Neutrophil (primary cell): Measurements from ENCODE around the gene ABLIM1.

Source experiments
- H3K27ac ChIP-seq: fragments of 200-600 bp; sonication (generic); 2 replicates; pipeline ENCODE4 v1.5.1; 2016; ENCODE audit warnings: mild to moderate bottlenecking, moderate library complexity
- H3K27me3 ChIP-seq: fragments of 200-600 bp; sonication (generic); 2 replicates; pipeline ENCODE4 v1.6.0; 2016; ENCODE audit warnings: mild to moderate bottlenecking
- H3K36me3 ChIP-seq: fragments of 200-600 bp; sonication (generic); 2 replicates; pipeline ENCODE4 v1.5.1; 2017
- H3K4me1 ChIP-seq, 2 experiments: fragments of 200-600 bp in 1 of 2; sonication (generic) in 1 of 2; 1 replicate in 1 of 2; 2 replicates in 1 of 2; pipeline versions ENCODE4 v1.5.1 to v1.6.1; 2013 to 2016; ENCODE audit warnings: low read depth in 1 of 2, low read length in 1 of 2, mild to moderate bottlenecking in 1 of 2, moderate library complexity in 1 of 2; ENCODE audit not compliant: control insufficient read depth in 1 of 2, insufficient read depth in 1 of 2
- H3K4me3 ChIP-seq, 2 experiments: fragments of 200-600 bp in 1 of 2; sonication (generic) in 1 of 2; 1 replicate in 1 of 2; 2 replicates in 1 of 2; pipeline ENCODE4 v1.5.1; 2013 to 2016; ENCODE audit warnings: low read depth in 1 of 2, low read length in 1 of 2, mild to moderate bottlenecking in 1 of 2, moderate library complexity in 1 of 2
- H3K9me3 ChIP-seq: fragments of 200-600 bp; sonication (generic); 2 replicates; pipeline ENCODE4 v1.5.1; 2016
- CTCF ChIP-seq: fragments of 200-600 bp; sonication (generic); IDR thresholded peaks from 2 replicates; pipeline ENCODE4 v1.5.1; 2016; ENCODE audit warnings: antibody characterized with exemption

The ABLIM1 gene

GRCh38 chr10:114647545-114648138 is 10.4 kb downstream of the ABLIM1 start:
- H3K4me3 ChIP-seq, result no peak overlapping the region
- H3K36me3 ChIP-seq, result no peaks in the 10 kb centered on the region
- peaks cover 0 to 4% of the 10 kb centered on the region in 2 experiments for H3K4me1 ChIP-seq
- H3K27ac ChIP-seq, result no peak overlapping the region
- H3K27me3 ChIP-seq, result no peaks in the 10 kb centered on the region
- no peak for TF ChIP-seq CTCF
- H3K9me3 ChIP-seq, result no peaks in the 10 kb centered on the region

GRCh38 chr10:114646426-114646825 is 11.6 kb downstream of the ABLIM1 start:
- Histone ChIP-seq H3K9me3 (no peaks in the 10 kb centered on the region), H3K27me3 (no peaks in the 10 kb centered on the region), H3K4me3 (no peak overlapping the region), H3K36me3 (no peaks in the 10 kb centered on the region), H3K4me1 (peaks cover 0 to 4% of the 10 kb centered on the region in 2 experiments), H3K27ac (no peak overlapping the region)
- no peak for TF ChIP-seq CTCF

- H3K27ac ChIP-seq, result no peak overlapping the region
- no peak overlapping the region for H3K4me3 ChIP-seq
- H3K4me1 ChIP-seq, result peaks cover 0 to 4% of the 10 kb centered on the region in 2 experiments
- no peak for TF ChIP-seq CTCF
- no peaks in the 10 kb centered on the region for H3K27me3 ChIP-seq
- H3K9me3 ChIP-seq, result no peaks in the 10 kb centered on the region
- no peaks in the 10 kb centered on the region for H3K36me3 ChIP-seq
These were observed 12.4 kb downstream of the ABLIM1 start for GRCh38 chr10:114645706-114646105.

GRCh38 chr10:114643158-114643557 is 14.9 kb downstream of the ABLIM1 start:
- Histone ChIP-seq H3K4me1 (peaks cover 4 to 8% of the 10 kb centered on the region in 2 experiments), H3K27me3 (no peaks in the 10 kb centered on the region), H3K27ac (no peak overlapping the region), H3K9me3 (no peaks in the 10 kb centered on the region), H3K36me3 (no peaks in the 10 kb centered on the region), H3K4me3 (no peak overlapping the region)
- no peak for TF ChIP-seq CTCF

- TF ChIP-seq CTCF, result no peak
- Histone ChIP-seq H3K4me3 (no peak overlapping the region), H3K4me1 (peaks cover 4 to 8% of the 10 kb centered on the region in 2 experiments), H3K27me3 (no peaks in the 10 kb centered on the region), H3K9me3 (no peaks in the 10 kb centered on the region), H3K36me3 (no peaks in the 10 kb centered on the region), H3K27ac (no peak overlapping the region)
These were observed 15.3 kb downstream of the ABLIM1 start for GRCh38 chr10:114642729-114643128.
